SK-N-SH (cell line): Measurements from ENCODE around the gene C3orf33. TPM values are rescaled to one million over a fixed set of nuclear protein-coding genes. Genes with fewer than 3 reads are reported as not detected.

Experiments
- CTCF ChIA-PET: fragments of 300-600, 350-600 bp; formaldehyde crosslinking; extraction: SDS; loops from one replicate; lab custom pipeline; 2021; lab: Yijun Ruan, JAX
- POLR2A ChIA-PET: fragments of 350-600 bp; sonication (Branson Sonifier 250); formaldehyde crosslinking; extraction: SDS; loops from one replicate; lab custom pipeline; 2020; ENCODE audit warnings: antibody characterized with exemption, inconsistent platforms; lab: Yijun Ruan, JAX
- DNase-seq: peaks from one replicate; pipeline ENCODE4 v3.0.0; 2012
- H2AFZ ChIP-seq: fragments of 200-600 bp; sonication (generic); 2 replicates; pipeline ENCODE4 v1.8.1; 2016; ENCODE audit warnings: antibody characterized with exemption, mild to moderate bottlenecking, low read depth
- H3F3A ChIP-seq: fragments of 200-600 bp; sonication (generic); replicated peaks from 2 replicates; pipeline ENCODE3; 2016; ENCODE audit warnings: antibody characterized with exemption, mild to moderate bottlenecking; ENCODE audit not compliant: insufficient read depth
- H3K27ac ChIP-seq, 2 experiments: fragments of 200-500 bp in 1 of 2; fragments of 200-600 bp in 1 of 2; sonication (Bioruptor generic) in 1 of 2; sonication (generic), shearing (Covaris generic) in 1 of 2; 2 replicates each; pipeline versions ENCODE4 v1.5.1 to v1.6.1; 2014 to 2016; ENCODE audit warnings: low read depth in 2 of 2, inconsistent platforms in 1 of 2, low read length in 1 of 2, mild to moderate bottlenecking in 1 of 2, mixed read lengths in 1 of 2
- H3K27me3 ChIP-seq: fragments of 200-600 bp; sonication (generic), shearing (Covaris generic); 2 replicates; pipeline ENCODE4 v1.6.1; 2016; ENCODE audit warnings: mixed run types; ENCODE audit not compliant: insufficient read depth
- H3K36me3 ChIP-seq, 2 experiments: fragments of 200-500 bp in 1 of 2; fragments of 200-600 bp in 1 of 2; sonication (Bioruptor generic) in 1 of 2; sonication (generic) in 1 of 2; replicated peaks in 1 of 2; 2 replicates each; pipeline versions ENCODE3 to v1.5.1; 2014 to 2016; ENCODE audit warnings: low read length in 1 of 2, mild to moderate bottlenecking in 1 of 2; ENCODE audit not compliant: insufficient read depth in 2 of 2, control insufficient read depth in 1 of 2
- H3K4me1 ChIP-seq, 2 experiments: fragments of 200-500 bp in 1 of 2; fragments of 200-600 bp in 1 of 2; sonication (Bioruptor generic) in 1 of 2; sonication (generic), shearing (Covaris generic) in 1 of 2; 2 replicates each; pipeline versions ENCODE4 v1.5.1 to v1.6.1; 2014 to 2016; ENCODE audit warnings: low read depth in 1 of 2, low read length in 1 of 2, mixed run types in 1 of 2; ENCODE audit not compliant: insufficient read depth in 2 of 2, control insufficient read depth in 1 of 2
- H3K4me2 ChIP-seq: fragments of 200-600 bp; sonication (generic), shearing (Covaris generic); 2 replicates; pipeline ENCODE4 v1.6.1; 2017; ENCODE audit warnings: mixed run types
- H3K4me3 ChIP-seq, 2 experiments: fragments of 200-500 bp in 1 of 2; fragments of 200-600 bp in 1 of 2; sonication (Bioruptor generic) in 1 of 2; sonication (generic), shearing (Covaris generic) in 1 of 2; 2 replicates each; pipeline versions ENCODE4 v1.5.1 to v1.8.1; 2014 to 2016; ENCODE audit warnings: low read depth in 2 of 2, inconsistent platforms in 1 of 2, low read length in 1 of 2, mild to moderate bottlenecking in 1 of 2, mixed read lengths in 1 of 2, moderate library complexity in 1 of 2
- H3K79me2 ChIP-seq: fragments of 200-600 bp; sonication (generic); 2 replicates; pipeline ENCODE4 v1.8.1; 2017; ENCODE audit warnings: mild to moderate bottlenecking; ENCODE audit not compliant: insufficient read depth
- H3K9ac ChIP-seq: fragments of 200-600 bp; sonication (generic); 2 replicates; pipeline ENCODE4 v1.6.1; 2017; ENCODE audit warnings: mixed run types
- H3K9me2 ChIP-seq: fragments of 200-600 bp; sonication (generic); 2 replicates; pipeline ENCODE4 v1.6.1; 2017; ENCODE audit warnings: mixed run types
- H3K9me3 ChIP-seq: fragments of 200-600 bp; sonication (generic); 2 replicates; pipeline ENCODE4 v1.6.1; 2017; ENCODE audit warnings: mixed run types, mild to moderate bottlenecking, moderate library complexity
- H4K20me1 ChIP-seq: fragments of 200-600 bp; sonication (generic); 2 replicates; pipeline ENCODE4 v1.6.1; 2017; ENCODE audit warnings: mild to moderate bottlenecking, mixed run types; ENCODE audit not compliant: insufficient read depth
- EP300 ChIP-seq, 2 experiments: IDR thresholded peaks; 2 replicates each; pipeline versions ENCODE4 v1.4.0 to v1.6.1; 2012; ENCODE audit warnings: borderline replicate concordance in 1 of 2, low read depth in 1 of 2, low read length in 1 of 2
- FOSL2 ChIP-seq: IDR thresholded peaks from 2 replicates; pipeline ENCODE4 v1.4.0; 2012; ENCODE audit warnings: low read depth, mild to moderate bottlenecking, moderate library complexity, borderline replicate concordance
- FOXJ3 ChIP-seq: sonication (generic); formaldehyde crosslinking; IDR thresholded peaks from 2 replicates; pipeline ENCODE4 v1.5.1; 2020; ENCODE audit warnings: mild to moderate bottlenecking, missing genetic modification reagents
- FOXM1 ChIP-seq: IDR thresholded peaks from 2 replicates; pipeline ENCODE4 v1.4.0; 2012; ENCODE audit warnings: low read depth, mild to moderate bottlenecking
- IRF3 ChIP-seq: fragments of 150-350 bp; IDR thresholded peaks from 2 replicates; pipeline ENCODE4 v1.6.1; 2016; ENCODE audit warnings: mild to moderate bottlenecking, low read depth, low read length
- NRF1 ChIP-seq: IDR thresholded peaks from 2 replicates; pipeline ENCODE4 v1.6.1; 2012; ENCODE audit warnings: low read depth, mild to moderate bottlenecking, low read length
- RAD21 ChIP-seq: IDR thresholded peaks from 2 replicates; pipeline ENCODE4 v1.6.1; 2012; ENCODE audit warnings: mild to moderate bottlenecking, low read length
- RCOR1 ChIP-seq: fragments of 150-350 bp; IDR thresholded peaks from 2 replicates; pipeline ENCODE4 v1.6.1; 2017; ENCODE audit warnings: antibody characterized with exemption, low read length
- REST ChIP-seq: IDR thresholded peaks from 2 replicates; pipeline ENCODE4 v1.6.1; 2012; ENCODE audit warnings: mild to moderate bottlenecking, low read depth, low read length, moderate library complexity
- RFX5 ChIP-seq: IDR thresholded peaks from 2 replicates; pipeline ENCODE4 v1.6.1; 2012; ENCODE audit warnings: mild to moderate bottlenecking, improper control_type of control experiment, low read length
- SIN3A ChIP-seq: IDR thresholded peaks from 2 replicates; pipeline ENCODE4 v1.6.1; 2012; ENCODE audit warnings: low read depth, mild to moderate bottlenecking, low read length, moderate library complexity, borderline replicate concordance
- SMC3 ChIP-seq: IDR thresholded peaks from 2 replicates; pipeline ENCODE4 v1.6.1; 2012; ENCODE audit warnings: low read depth, low read length, improper control_type of control experiment
- TAF1 ChIP-seq: IDR thresholded peaks from 2 replicates; pipeline ENCODE4 v1.6.1; 2012; ENCODE audit warnings: low read depth, mild to moderate bottlenecking, low read length, moderate library complexity, borderline replicate concordance
- TEAD4 ChIP-seq: IDR thresholded peaks from 2 replicates; pipeline ENCODE4 v1.4.0; 2012; ENCODE audit warnings: mild to moderate bottlenecking, borderline replicate concordance; ENCODE audit not compliant: insufficient read depth
- USF1 ChIP-seq: IDR thresholded peaks from 2 replicates; pipeline ENCODE4 v1.4.0; 2012; ENCODE audit warnings: low read depth, borderline replicate concordance
- WGBS: methylation state at CpG from one replicate; pipeline ENCODE4 v1.1.6; 2017; ENCODE audit warnings: low lambda C conversion rate; 5-methylcytosine and 5-hydroxymethylcytosine counted together
- polyA plus RNA-seq, 3 experiments: library from polyadenylated mRNA; depleted of rRNA; stranded (reverse); fragments of >200 nt; gene quantifications; 2 replicates each; pipeline ENCODE4 v1.2.3, GENCODE V29; 2012
- TF ChIP-seq, protein P1 (sequence below): fragments of 200-600 bp; sonication (generic); IDR thresholded peaks from 2 replicates; pipeline ENCODE4 v1.6.1; 2017; ENCODE audit warnings: antibody characterized with exemption, mild to moderate bottlenecking, moderate library complexity
- TF ChIP-seq, protein P2 (sequence below): IDR thresholded peaks from 2 replicates; pipeline ENCODE4 v1.4.0; 2012; ENCODE audit warnings: low read depth, borderline replicate concordance
- TF ChIP-seq, protein P3 (sequence below): fragments of 150-350 bp; IDR thresholded peaks from 2 replicates; pipeline ENCODE4 v1.6.1; 2017; ENCODE audit warnings: antibody characterized with exemption, low read length, low read depth, borderline replicate concordance

The C3orf33 gene
- polyA plus RNA-seq, 1 of the 3 experiments (the other 2 are of a cell fraction): 2.9 TPM

DNA sequence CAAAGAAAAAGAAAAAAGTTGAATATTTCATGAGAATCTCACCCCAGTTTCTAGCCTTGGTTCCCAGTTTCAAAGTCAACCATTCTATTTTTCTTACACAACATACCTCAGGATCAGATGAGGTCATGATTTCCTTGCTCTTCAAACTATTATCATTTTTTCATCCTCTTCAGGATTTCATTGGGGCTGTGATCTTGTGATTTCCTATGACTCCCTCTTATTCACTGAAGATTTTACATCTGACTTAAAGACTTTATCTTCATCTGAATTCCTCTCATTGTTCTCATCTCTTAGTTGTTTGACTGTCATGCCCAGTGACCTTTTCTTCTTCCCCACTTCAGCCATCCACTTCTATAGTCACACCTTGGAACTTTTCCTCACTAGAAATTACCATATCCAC is 3.1 kb upstream of the C3orf33 start (continued):
- TF ChIP-seq TEAD4 (no peak), SMC3 (no peak), FOXM1 (no peak), RCOR1 (no peak), SIN3A (no peak), TAF1 (no peak), NRF1 (no peak), RAD21 (no peak)
- TF ChIP-seq, protein P1, sequence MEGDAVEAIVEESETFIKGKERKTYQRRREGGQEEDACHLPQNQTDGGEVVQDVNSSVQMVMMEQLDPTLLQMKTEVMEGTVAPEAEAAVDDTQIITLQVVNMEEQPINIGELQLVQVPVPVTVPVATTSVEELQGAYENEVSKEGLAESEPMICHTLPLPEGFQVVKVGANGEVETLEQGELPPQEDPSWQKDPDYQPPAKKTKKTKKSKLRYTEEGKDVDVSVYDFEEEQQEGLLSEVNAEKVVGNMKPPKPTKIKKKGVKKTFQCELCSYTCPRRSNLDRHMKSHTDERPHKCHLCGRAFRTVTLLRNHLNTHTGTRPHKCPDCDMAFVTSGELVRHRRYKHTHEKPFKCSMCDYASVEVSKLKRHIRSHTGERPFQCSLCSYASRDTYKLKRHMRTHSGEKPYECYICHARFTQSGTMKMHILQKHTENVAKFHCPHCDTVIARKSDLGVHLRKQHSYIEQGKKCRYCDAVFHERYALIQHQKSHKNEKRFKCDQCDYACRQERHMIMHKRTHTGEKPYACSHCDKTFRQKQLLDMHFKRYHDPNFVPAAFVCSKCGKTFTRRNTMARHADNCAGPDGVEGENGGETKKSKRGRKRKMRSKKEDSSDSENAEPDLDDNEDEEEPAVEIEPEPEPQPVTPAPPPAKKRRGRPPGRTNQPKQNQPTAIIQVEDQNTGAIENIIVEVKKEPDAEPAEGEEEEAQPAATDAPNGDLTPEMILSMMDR: no peak
- TF ChIP-seq, protein P2, sequence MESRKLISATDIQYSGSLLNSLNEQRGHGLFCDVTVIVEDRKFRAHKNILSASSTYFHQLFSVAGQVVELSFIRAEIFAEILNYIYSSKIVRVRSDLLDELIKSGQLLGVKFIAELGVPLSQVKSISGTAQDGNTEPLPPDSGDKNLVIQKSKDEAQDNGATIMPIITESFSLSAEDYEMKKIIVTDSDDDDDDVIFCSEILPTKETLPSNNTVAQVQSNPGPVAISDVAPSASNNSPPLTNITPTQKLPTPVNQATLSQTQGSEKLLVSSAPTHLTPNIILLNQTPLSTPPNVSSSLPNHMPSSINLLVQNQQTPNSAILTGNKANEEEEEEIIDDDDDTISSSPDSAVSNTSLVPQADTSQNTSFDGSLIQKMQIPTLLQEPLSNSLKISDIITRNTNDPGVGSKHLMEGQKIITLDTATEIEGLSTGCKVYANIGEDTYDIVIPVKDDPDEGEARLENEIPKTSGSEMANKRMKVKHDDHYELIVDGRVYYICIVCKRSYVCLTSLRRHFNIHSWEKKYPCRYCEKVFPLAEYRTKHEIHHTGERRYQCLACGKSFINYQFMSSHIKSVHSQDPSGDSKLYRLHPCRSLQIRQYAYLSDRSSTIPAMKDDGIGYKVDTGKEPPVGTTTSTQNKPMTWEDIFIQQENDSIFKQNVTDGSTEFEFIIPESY: no peak

DNA sequence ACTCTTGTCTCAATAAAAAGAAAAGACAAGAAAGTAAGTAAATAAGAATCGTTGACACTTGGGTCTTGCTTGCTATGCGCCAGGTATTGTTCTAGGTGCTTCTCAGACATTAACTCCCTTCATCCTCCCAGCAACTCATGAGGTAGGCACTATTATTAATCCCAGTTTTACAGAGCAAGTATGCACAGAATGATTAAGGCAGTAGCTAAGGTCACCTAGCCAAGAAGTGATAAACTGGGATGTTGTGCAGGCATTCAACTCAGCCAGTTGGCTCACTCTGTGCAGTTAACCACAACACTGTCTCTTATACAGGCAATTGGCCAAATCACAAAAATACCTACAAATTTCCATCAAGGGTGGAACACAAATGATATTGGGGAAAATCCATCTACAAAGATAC is 1.7 kb upstream of the C3orf33 start:
- Histone ChIP-seq H3F3A (peaks cover 6% of the 10 kb centered on the region), H4K20me1 (no peaks in the 10 kb centered on the region), H3K9me3 (no peaks in the 10 kb centered on the region), H3K79me2 (no peaks in the 10 kb centered on the region), H3K9me2 (no peaks in the 10 kb centered on the region), H3K4me2 (no peak overlapping the region; the same call in 1 of the 2 replicates), H3K36me3 (peaks cover 0 to 3% of the 10 kb centered on the region in 2 experiments), H3K4me3 (no peak overlapping the region), H3K27me3 (no peaks in the 10 kb centered on the region), H2AFZ (no peak overlapping the region), H3K27ac (no peak overlapping the region), H3K9ac (no peak overlapping the region), H3K4me1 (peaks cover 0 to 5% of the 10 kb centered on the region in 2 experiments; a peak in 1 of 4 replicates)
- CTCF ChIA-PET: interaction anchor here (0.7 to 3.4 kb wide), 2 partner anchors 30 to 62 kb away, joined by 3 to 49 read pairs; partner anchors contain the start of gene GMPS
- POLR2A ChIA-PET: no interaction called here
- WGBS: 85% methylated on average over 2 of the region's 2 CpGs
- no peak for DNase-seq
- no peak for TF ChIP-seq RFX5
- TF ChIP-seq TEAD4: no peak
- no peak for TF ChIP-seq REST
- TF ChIP-seq USF1: no peak
- TF ChIP-seq TAF1: no peak
- TF ChIP-seq, protein P3, sequence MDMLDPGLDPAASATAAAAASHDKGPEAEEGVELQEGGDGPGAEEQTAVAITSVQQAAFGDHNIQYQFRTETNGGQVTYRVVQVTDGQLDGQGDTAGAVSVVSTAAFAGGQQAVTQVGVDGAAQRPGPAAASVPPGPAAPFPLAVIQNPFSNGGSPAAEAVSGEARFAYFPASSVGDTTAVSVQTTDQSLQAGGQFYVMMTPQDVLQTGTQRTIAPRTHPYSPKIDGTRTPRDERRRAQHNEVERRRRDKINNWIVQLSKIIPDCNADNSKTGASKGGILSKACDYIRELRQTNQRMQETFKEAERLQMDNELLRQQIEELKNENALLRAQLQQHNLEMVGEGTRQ: no peak
- no peak for TF ChIP-seq SMC3
- no peak for TF ChIP-seq FOSL2
- no peak for TF ChIP-seq FOXM1
- no peak for TF ChIP-seq FOXJ3 (CRISPR knock-in tag)
- no peak for TF ChIP-seq RAD21
- TF ChIP-seq IRF3: no peak
- no peak for TF ChIP-seq EP300 (IDR thresholded peaks at IDR 0.05; ENCODE audit: borderline replicate concordance in 1 of 2, low read depth in 1 of 2, low read length in 1 of 2)
